Fibroblast of peridontal ligament (primary cell): Measurements from ENCODE around the gene NRM.
"Not testable (repeated sequence)": the region's sequence is repeated elsewhere in the genome, so short reads cannot be mapped to it uniquely, and the experiment has no call there.

Experiments
- DNase-seq: peaks from one replicate; pipeline ENCODE4 v3.0.0-alpha.2; 2010; ENCODE audit errors: extremely low read depth

NRM gene

GRCh38 chr6:30666300-30666699 is 24.5 kb downstream of the NRM start:
- not testable (repeated sequence) for DNase-seq

GRCh38 chr6:30664994-30665767 is 25.6 kb downstream of the NRM start:
- no peak for DNase-seq

GRCh38 chr6:30657922-30658321 is 32.9 kb downstream of the NRM start:
- not testable (repeated sequence) for DNase-seq

GRCh38 chr6:30657454-30657853 is 33.3 kb downstream of the NRM start:
- DNase-seq: no peak

- no peak for DNase-seq
These were observed 34.3 kb downstream of the NRM start for GRCh38 chr6:30656513-30656912.

DNA sequence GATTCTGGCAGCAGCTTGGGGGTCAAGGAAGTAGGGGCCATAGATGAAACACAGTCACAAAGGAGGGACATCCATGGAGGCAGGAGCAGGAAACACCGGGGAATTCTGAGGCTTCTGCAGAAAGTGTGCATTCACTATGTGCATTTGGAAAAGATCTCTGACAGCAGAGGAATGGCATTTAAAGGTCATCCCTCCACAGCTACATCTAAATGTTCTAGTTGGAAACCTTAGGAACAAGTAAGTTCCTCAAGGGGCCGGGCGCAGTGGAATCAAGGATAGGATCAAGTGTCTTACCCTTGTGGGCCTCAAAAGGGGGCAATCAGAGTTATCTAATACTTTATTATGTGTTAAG is 35.1 kb downstream of the NRM start:
- no peak for DNase-seq

GRCh38 chr6:30654798-30655742 is 35.7 kb downstream of the NRM start:
- DNase-seq: no peak

GRCh38 chr6:30651143-30651542 is 39.6 kb downstream of the NRM start:
- DNase-seq: no peak

- peak; percentile 19 for DNase-seq
These were observed 43.3 kb downstream of the NRM start for GRCh38 chr6:30647242-30648116.

DNA sequence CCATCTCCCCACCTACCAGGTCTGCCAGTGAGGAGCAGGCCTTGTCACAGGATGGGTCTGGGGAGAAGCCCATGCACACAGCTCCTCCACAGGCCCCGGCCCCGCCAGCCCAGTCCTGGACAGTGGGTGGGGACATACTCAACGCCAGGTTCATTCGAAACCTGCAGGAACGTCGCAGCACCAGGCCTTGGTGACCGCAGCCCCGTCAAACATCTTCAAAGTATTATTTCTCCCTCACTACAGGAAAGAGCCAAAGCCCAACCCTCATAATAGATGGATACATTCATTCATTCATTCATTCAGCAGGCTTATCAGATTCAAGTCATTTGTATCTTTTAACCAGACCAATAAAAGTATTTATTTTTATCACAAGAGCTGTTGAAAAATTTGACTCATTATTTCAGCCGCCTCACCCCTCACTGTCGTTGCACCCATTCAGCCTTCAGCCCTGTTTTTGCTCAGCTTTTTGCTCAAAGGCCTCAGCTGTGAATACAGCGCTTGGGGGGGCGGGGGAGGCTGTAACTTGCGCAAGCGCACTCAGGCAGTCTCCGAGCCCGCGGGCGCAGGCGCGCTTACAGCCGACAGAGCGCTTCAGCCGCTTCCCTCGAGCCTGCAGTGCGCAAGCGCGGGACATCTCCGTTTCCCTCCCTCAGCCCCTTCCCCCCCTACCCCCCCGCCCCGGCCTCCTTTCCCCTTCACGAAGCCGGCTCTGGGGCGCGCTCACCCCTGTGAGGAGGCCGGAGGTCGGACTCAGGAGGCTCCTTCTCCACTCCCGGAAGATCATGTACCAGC is 44.1 kb downstream of the NRM start, which contains the start of gene C6orf136:
Gene C6orf136, plus strand, starts transcription at position 684 of the 792 bp plus-strand sequence. Its CDS starts 99 bp downstream, at position 783.
- peak; percentile 90 for DNase-seq

DNA sequence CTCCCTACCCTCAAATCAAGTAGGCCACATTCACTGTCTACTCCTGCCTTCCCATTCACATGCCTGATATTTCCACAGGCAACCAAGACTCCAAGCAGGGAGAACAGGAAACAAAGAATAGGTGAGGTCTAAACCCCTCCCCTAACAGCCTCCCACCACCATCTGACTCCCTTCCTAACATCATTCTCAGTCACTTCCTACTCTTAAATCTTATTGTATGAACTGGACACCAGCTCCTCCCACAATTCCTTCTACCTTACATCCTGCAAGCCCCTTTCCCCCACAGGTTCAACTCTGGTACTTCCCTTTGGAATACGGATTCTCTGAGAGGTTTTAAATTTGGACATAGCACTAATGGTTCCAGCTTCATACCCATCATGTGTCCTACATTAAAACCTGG is 44.8 kb downstream of the NRM start:
- no peak for DNase-seq

DNA sequence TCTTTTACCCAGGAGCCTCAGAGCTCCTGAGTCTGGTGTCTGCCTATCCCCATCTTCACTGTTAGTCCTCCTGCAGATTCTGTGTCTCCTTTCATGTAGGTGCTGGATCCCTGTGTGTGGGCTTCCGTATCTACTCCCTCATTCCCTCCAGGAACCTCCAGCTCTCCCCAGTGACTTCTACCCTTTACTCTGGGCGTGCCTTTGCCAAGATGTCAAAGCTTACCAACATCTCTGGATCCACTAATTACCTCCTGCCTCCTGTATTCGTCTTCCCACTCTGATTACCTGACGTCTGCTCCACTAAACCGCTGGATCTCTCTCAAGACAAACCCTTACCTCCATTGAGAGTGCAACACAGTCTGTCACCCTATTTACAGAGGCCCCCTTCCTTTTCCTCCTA is 46.0 kb downstream of the NRM start:
- no peak for DNase-seq

- DNase-seq: no peak
These were observed 47.1 kb downstream of the NRM start for GRCh38 chr6:30643656-30644055.

- no peak for DNase-seq
These were observed 49.7 kb downstream of the NRM start for GRCh38 chr6:30641048-30641447.

- DNase-seq: no peak
These were observed 50.3 kb downstream of the NRM start for GRCh38 chr6:30640481-30640880.
